ENCODE data around the gene AFF3.
"Not testable (repeated sequence)": the region's sequence is repeated elsewhere in the genome, so short reads cannot be mapped to it uniquely, and the experiment has no call there.

Gene AFF3

GRCh38 chr2:99776206-99776905 is 366.0 kb downstream of the AFF3 start:
- TF ChIP-seq PKNOX1 (IDR thresholded peaks at IDR 0.05) (no peak), ELF4 (IDR thresholded peaks at IDR 0.05) (no peak)
- ChIA-PET POLR2A (no interaction called here), CTCF (no interaction called here)
- no peak for DNase-seq (ENCODE audit: extremely low spot score)

- ChIA-PET POLR2A (no interaction called here), CTCF (no interaction called here)
- DNase-seq (ENCODE audit: extremely low spot score) = no peak
- TF ChIP-seq SUZ12 (IDR thresholded peaks at IDR 0.05) (no peak), SP1 (IDR thresholded peaks at IDR 0.05) (no peak), LEF1 (IDR thresholded peaks at IDR 0.05; ENCODE audit: borderline replicate concordance) (no peak), L3MBTL2 (conservative IDR thresholded peaks at IDR 0.05) (no peak), FOXM1 (IDR thresholded peaks at IDR 0.05; ENCODE audit: borderline replicate concordance) (no peak)
Observed at GRCh38 chr2:99775585-99775984, 366.8 kb downstream of the AFF3 start.

- POLR2A ChIA-PET; DNase-seq (ENCODE audit: extremely low spot score); CTCF ChIA-PET: not testable (repeated sequence)
Observed at GRCh38 chr2:99773642-99774041, 368.7 kb downstream of the AFF3 start.

GRCh38 chr2:99772591-99773331 is 369.6 kb downstream of the AFF3 start:
- no peak for TF ChIP-seq BHLHE40 (IDR thresholded peaks at IDR 0.05; ENCODE audit: borderline replicate concordance)
- TF ChIP-seq CTBP1 (IDR thresholded peaks at IDR 0.05; ENCODE audit: borderline replicate concordance) = no peak
- TF ChIP-seq TARDBP (IDR thresholded peaks at IDR 0.05) = no peak
- TF ChIP-seq ZNF384 (IDR thresholded peaks at IDR 0.05) = no peak
- TF ChIP-seq SP1 (IDR thresholded peaks at IDR 0.05) = no peak
- TF ChIP-seq L3MBTL2 (conservative IDR thresholded peaks at IDR 0.05) = no peak
- no peak for TF ChIP-seq NFRKB (IDR thresholded peaks at IDR 0.05)
- TF ChIP-seq FOXM1 (IDR thresholded peaks at IDR 0.05; ENCODE audit: borderline replicate concordance) = no peak
- TF ChIP-seq LEF1 (IDR thresholded peaks at IDR 0.05; ENCODE audit: borderline replicate concordance) = no peak
- TF ChIP-seq ARNT (IDR thresholded peaks at IDR 0.05) = no peak
- no peak for TF ChIP-seq SUZ12 (IDR thresholded peaks at IDR 0.05)
- no peak for TF ChIP-seq HDGF (IDR thresholded peaks at IDR 0.05; ENCODE audit: borderline replicate concordance)
- no peak for TF ChIP-seq FOXA1 (IDR thresholded peaks at IDR 0.05)
- TF ChIP-seq PKNOX1 (IDR thresholded peaks at IDR 0.05) = no peak
- TF ChIP-seq ELF4 (IDR thresholded peaks at IDR 0.05) = no peak
- TF ChIP-seq FOXK2 (IDR thresholded peaks at IDR 0.05) = no peak
- CTCF ChIA-PET = no interaction called here
- POLR2A ChIA-PET = no interaction called here
- no peak for DNase-seq (ENCODE audit: extremely low spot score)

GRCh38 chr2:99771681-99772333 is 370.6 kb downstream of the AFF3 start:
- POLR2A ChIA-PET = no interaction called here
- TF ChIP-seq FOXK2 (IDR thresholded peaks at IDR 0.05) (no peak), SP1 (IDR thresholded peaks at IDR 0.05) (no peak), FOXM1 (IDR thresholded peaks at IDR 0.05; ENCODE audit: borderline replicate concordance) (no peak), FOXA1 (IDR thresholded peaks at IDR 0.05) (no peak), ELF4 (IDR thresholded peaks at IDR 0.05) (no peak), PKNOX1 (IDR thresholded peaks at IDR 0.05) (no peak), ZNF384 (IDR thresholded peaks at IDR 0.05) (no peak), LEF1 (IDR thresholded peaks at IDR 0.05; ENCODE audit: borderline replicate concordance) (no peak), ARNT (IDR thresholded peaks at IDR 0.05) (no peak), HDGF (IDR thresholded peaks at IDR 0.05; ENCODE audit: borderline replicate concordance) (no peak), NFRKB (IDR thresholded peaks at IDR 0.05) (no peak), BHLHE40 (IDR thresholded peaks at IDR 0.05; ENCODE audit: borderline replicate concordance) (no peak), L3MBTL2 (conservative IDR thresholded peaks at IDR 0.05) (no peak), TARDBP (IDR thresholded peaks at IDR 0.05) (no peak), CTBP1 (IDR thresholded peaks at IDR 0.05; ENCODE audit: borderline replicate concordance) (no peak)
- CTCF ChIA-PET = no interaction called here
- DNase-seq (ENCODE audit: extremely low spot score) = no peak

GRCh38 chr2:99770876-99771275 is 371.5 kb downstream of the AFF3 start:
- POLR2A ChIA-PET = no interaction called here
- no peak for TF ChIP-seq ZNF384 (IDR thresholded peaks at IDR 0.05)
- TF ChIP-seq PKNOX1 (IDR thresholded peaks at IDR 0.05) = no peak
- no peak for TF ChIP-seq FOXK2 (IDR thresholded peaks at IDR 0.05)
- TF ChIP-seq FOXA1 (IDR thresholded peaks at IDR 0.05) = no peak
- no peak for TF ChIP-seq TARDBP (IDR thresholded peaks at IDR 0.05)
- TF ChIP-seq LEF1 (IDR thresholded peaks at IDR 0.05; ENCODE audit: borderline replicate concordance) = no peak
- no peak for TF ChIP-seq ARNT (IDR thresholded peaks at IDR 0.05)
- TF ChIP-seq ELF4 (IDR thresholded peaks at IDR 0.05) = no peak
- TF ChIP-seq SP1 (IDR thresholded peaks at IDR 0.05) = no peak
- no peak for TF ChIP-seq L3MBTL2 (conservative IDR thresholded peaks at IDR 0.05)
- no peak for TF ChIP-seq CTBP1 (IDR thresholded peaks at IDR 0.05; ENCODE audit: borderline replicate concordance)
- TF ChIP-seq NFRKB (IDR thresholded peaks at IDR 0.05) = no peak
- TF ChIP-seq BHLHE40 (IDR thresholded peaks at IDR 0.05; ENCODE audit: borderline replicate concordance) = no peak
- no peak for TF ChIP-seq SUZ12 (IDR thresholded peaks at IDR 0.05)
- no peak for TF ChIP-seq FOXM1 (IDR thresholded peaks at IDR 0.05; ENCODE audit: borderline replicate concordance)
- TF ChIP-seq HDGF (IDR thresholded peaks at IDR 0.05; ENCODE audit: borderline replicate concordance) = no peak
- CTCF ChIA-PET = no interaction called here
- DNase-seq (ENCODE audit: extremely low spot score) = no peak

Measured in HEK293T (cell line).